T-helper 2 cell (primary cell): ENCODE results near the gene EML5.

Experiments
- DNase-seq, 5 experiments: peaks; one replicate each; pipeline versions ENCODE4 v3.0.0 to v3.0.0-alpha.2; 2012 to 2022

EML5 gene

DNA sequence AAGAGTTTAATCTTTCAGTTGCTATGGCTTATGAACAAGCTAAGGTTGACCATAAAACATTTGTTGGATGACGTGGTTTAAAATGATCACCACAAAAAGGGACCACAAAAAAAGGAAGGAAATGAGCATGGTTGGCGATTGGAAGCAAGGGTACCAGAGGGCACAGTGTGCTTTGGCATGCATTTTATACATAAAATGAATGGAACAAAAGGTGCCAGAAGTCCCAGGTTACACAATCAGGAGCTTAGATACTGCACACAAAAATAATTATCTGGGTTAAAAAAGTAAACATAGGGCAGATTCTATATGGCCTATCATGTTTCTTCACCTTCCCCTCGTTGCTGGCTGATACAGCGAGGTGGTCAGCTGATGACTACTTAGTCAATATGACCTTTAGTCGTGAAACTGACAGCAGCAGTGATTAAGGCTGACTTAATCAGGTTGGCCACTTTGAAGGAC, 179.2 kb downstream of the EML5 start:
- DNase-seq, result peak in 1 of 5 experiments; percentile 32

- no peak for DNase-seq
Measured at GRCh38 chr14:88612981-88613380, 179.8 kb downstream of the EML5 start.

GRCh38 chr14:88611878-88612277, 180.9 kb downstream of the EML5 start:
- no peak for DNase-seq

DNA sequence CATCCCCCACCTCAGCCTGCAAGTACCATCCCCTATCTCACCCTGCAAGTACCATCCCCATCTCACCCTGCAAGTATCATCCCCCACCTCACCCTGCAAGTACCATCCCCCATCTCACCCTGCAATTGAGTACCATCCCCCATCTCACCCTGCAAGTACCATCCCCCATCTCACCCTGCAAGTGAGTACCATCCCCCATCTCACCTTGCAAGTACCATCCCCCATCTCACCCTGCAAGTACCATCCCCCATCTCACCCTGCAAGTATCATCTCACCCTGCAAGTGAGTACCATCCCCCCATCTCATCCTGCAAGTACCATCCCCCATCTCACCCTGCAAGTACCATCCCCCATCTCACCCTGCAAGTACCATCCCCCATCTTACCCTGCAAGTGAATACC, 184.9 kb downstream of the EML5 start:
- DNase-seq, result no peak

DNA sequence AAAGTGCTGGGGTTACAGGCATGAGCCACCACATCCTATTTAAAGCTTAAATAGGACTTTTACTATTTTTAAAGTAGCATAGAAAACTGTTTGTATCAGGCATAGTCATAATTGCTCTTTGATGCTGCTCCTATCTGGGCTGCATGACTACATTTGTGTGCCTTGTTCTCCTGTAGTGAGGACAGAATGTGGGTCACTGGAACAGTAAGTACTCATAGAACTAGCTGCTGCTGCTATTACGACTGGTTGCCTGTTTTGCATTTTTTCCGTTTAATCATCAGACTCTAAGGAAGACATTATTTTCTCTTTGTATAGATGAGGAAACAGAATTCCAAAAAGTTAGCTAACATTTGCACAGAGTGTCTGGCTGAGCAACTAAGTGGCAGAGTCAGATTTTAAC, 187.2 kb downstream of the EML5 start:
- no peak for DNase-seq

- peak in 1 of 5 experiments; percentile 35 for DNase-seq
Measured at GRCh38 chr14:88604212-88604611, 188.5 kb downstream of the EML5 start.

DNA sequence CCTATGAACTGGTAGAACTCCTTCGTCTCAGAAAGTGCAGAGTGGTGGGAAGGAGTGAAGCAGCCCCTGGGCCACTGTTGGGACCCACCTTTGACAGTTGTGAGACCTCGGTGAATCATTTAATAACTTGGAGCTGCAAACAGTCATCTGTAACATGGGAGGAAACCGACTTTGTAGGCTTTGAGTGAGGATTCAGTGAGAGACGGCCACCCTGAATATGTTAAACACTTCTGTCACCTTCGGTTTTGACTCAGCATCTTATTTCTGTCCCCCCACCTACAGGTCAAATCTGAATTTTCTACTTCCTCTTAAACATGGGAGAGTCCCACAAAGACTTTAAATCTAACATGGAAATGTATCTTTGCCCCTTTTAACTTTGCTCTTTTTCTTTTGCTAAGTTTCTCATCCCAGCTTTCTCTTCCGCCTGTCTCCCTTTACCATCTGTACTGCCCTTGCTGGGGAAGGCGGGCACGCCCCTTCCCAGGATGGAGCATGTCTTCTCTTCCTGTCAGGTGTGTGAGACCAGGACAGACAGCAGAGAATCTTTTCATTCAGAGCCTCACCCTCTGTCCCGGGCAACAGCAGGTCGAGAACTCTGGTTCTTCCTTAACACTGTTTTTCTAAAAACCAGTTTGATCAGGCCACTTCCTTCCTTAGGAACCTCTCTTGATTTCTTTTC, 192.9 kb downstream of the EML5 start:
- peak in 1 of 5 experiments; percentile 88 for DNase-seq

DNA sequence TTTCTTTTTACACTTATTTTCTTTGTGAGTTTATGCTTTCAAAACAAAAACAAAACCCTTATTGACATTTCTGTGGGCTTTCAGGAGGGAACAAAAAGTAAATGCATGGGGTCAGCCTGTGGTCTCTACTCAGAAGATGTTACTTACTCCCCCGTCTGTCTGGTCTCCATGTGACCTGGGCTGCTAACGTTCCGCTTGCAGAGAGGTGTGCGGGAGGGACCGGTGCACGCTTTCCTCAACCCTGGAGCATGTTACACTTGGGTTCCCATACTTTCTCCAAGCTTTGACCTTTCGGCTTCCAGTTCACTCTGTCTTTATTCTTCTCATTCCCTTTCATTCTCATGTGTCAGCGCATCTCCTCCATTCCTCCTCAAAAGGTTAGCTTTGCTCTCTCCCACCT, 193.4 kb downstream of the EML5 start:
- DNase-seq, result no peak

DNA sequence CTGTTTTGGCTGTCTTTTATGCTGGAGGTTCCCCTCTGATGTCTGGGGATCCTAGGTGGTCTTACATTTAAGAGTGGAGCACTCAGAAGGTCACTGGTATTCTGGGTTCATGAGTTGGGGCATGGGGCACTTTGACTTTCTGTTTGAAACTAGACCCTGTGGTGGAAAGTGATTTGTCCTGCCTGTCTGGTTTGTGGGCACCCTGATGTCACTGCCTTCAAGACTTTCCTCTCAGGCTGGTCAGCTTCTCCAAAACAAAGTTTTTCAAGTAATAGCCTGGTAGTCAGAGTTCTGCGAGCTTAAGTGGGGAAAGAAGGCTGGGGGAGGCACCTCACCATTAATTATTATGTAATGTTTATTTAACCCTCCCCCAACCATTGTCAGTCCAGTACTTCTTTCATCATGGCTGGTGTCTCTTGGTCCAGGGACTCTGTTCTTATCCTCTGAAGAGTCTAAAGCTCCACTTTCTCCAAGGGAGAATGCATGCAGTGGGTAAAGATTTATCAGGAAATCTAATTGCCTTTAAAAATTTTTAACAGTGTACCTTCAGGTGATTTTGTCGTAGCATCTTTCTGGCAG, 194.6 kb downstream of the EML5 start:
- no peak for DNase-seq

DNA sequence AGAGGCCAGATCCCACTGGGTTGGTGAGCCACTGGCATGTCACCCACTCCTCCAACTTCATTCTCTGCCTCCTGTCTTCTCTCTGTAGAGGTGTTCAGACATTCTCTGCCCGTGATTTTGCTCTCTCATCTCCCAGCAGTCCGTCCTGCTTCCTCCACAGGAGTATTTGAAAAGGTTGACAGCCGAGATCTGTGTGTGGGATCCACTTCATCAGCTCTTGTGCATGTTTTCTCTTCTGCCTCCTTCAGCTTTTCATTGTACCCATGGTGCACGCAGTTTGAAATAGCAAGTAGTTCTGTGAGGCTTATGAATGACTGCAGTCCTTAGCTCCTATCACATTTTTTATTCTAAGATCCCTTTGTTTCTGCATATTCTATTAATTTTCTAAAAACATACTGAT, 195.2 kb downstream of the EML5 start:
- no peak for DNase-seq

DNA sequence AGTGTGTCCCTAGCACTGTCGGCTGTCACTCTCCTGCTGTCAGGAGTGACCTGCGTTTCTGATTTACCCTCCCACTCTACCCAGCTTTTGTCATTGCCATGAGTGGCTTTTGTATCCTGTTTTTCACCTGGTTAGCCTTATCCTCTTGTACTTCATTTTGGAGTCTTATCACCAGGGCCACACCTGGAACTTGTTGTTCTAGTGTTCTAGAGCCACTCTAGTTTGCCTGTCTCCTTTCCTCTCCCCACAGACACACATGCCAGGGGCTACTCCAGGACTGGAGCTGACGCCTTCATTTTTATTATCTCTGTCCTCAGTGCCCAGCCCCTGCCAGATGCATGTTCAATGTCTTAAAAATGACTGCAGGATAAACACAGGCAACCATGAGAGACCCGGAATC, 195.7 kb downstream of the EML5 start:
- no peak for DNase-seq

- DNase-seq, result no peak
Measured at GRCh38 chr14:88592031-88592430, 200.7 kb downstream of the EML5 start.

DNA sequence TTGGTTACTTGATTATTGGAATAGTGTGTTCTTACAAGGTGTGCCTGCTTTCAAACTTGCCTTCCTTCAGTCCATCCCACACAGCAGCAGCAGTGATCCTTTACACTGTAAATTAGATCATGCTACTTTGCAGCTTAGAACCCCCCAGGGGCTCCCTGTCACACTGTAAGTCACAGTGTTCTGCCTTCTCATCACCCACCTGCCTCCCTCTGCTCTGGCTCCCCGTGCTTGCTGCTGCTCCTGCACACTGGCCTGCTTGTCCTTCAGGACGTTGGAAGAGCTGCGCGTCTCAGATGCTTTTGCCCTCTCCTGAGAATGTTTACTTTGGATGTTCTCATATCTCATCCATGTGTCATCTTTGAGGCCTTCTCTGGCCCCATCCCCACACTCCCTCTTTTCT, 202.6 kb downstream of the EML5 start:
- DNase-seq, result no peak

- DNase-seq, result no peak
Measured at GRCh38 chr14:88588081-88588480, 204.7 kb downstream of the EML5 start.

- DNase-seq, result no peak
Measured at GRCh38 chr14:88584451-88584850, 208.3 kb downstream of the EML5 start.

DNA sequence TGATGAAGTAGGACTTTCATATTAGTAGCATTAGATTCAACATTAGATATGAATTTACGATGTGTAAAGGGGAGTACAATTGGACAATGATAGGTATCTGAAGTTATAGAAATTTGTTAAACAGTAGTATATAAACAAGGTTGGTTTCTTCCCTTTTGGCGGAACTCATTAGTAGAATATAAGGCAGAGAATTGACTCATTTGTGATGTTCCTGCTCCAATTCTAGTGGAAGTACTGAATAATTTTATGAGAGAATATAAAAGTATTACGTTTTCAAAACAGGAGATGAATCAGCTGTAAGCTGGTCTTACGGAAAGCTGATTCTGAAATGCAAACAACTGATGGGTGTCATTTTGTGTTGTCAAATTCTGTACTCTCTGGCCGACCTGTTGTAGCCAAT, 216.5 kb downstream of the EML5 start:
- no peak for DNase-seq

DNA sequence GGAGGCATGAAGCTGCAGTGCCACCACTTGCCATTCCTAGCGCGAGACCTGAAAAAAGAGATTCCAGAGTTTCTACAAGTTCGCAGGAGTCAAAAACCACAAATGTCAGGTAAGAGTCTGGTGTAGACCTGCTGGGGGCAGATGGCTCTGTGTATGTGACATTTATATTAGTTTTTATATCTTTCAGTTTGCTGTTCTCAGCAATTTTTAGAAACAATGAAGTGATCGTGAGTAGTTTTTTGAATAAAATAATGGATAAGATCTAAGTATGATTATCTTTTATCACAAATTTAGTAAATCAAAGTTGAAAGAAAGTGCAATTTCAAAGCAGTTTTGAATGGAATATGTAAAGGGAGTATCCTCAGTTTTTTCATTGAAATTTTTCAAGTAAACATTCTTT, 220.6 kb downstream of the EML5 start:
- DNase-seq, result no peak

GRCh38 chr14:88568196-88568595, 224.6 kb downstream of the EML5 start:
- no peak for DNase-seq

- no peak for DNase-seq
Measured at GRCh38 chr14:88565427-88565826, 227.3 kb downstream of the EML5 start.

GRCh38 chr14:88563845-88564244, 228.9 kb downstream of the EML5 start:
- DNase-seq, result no peak

DNA sequence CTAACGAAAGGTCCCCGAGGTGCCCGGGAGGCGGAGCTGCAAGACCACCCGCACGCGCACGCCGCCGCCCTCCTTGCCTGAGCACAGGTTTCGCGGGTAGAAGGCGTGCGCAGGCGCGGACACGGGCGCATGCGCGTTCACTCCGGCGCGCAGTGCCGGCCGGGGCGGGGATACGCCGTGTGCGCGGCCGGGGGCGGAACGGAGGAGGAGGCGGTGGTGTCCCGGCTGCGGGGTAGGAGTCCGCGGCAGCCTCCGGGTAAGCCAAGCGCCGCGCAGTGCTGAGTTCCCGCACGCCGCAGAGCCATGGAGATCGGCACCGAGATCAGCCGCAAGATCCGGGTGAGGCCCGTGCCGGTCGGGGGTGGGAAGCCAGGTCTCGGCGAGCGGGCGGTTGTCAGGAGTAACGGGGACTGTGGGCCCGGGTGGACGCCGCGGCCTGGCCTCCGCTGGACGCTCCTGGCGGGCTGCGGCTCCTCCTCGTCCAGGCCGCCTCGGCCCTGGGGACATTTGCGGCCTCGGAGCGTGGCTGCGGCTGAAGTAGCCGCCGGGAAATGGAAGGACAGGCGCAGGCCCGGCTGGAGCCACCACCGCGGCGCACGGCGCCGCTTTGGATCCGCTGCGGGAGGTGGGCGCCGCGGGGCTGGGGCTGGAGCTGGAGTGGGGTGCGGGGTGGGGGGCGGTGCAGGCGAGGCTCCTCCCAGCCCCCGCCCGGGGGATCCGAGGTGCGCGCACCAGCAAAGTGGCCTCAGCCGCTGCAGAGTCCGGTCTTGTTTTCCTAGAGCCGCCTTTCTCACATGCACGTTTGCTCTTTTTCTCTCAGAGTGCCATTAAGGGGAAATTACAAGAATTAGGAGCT, 229.7 kb downstream of the EML5 start, which contains the start of gene ZC3H14:
ZC3H14 (plus strand) TSS at position 207 of the 856 bp plus-strand sequence; CDS start at position 304, 97 bp downstream.
- DNase-seq, result peak; percentile 73 to 92 (median 81)

- no peak for DNase-seq
Measured at GRCh38 chr14:88562532-88562830, 230.3 kb downstream of the EML5 start.
